OCI-LY1 (cell line): ENCODE results near the gene COX7B.

Experiments
- CTCF ChIP-seq: fragments of 200-600 bp; sonication (generic), shearing (Covaris generic); IDR thresholded peaks from 2 replicates; pipeline ENCODE4 v1.5.1; 2017; ENCODE audit warnings: mild to moderate bottlenecking, antibody characterized with exemption, low read length, moderate library complexity, mixed read lengths
- EZH2 ChIP-seq: fragments of 200-600 bp; sonication (generic), shearing (Covaris generic); IDR thresholded peaks from 2 replicates; pipeline ENCODE4 v1.8.0; 2017; ENCODE audit warnings: borderline replicate concordance, mixed run types, mild to moderate bottlenecking, antibody characterized with exemption, low read length, moderate library complexity, mixed read lengths

- TF ChIP-seq CTCF = no peak
- no peak for TF ChIP-seq EZH2
Measured at GRCh38 chrX:77924320-77924859, 25.1 kb downstream of the COX7B start.
